Measurements from ENCODE around the gene COQ10A. TPM values are rescaled to one million over a fixed set of nuclear protein-coding genes. Genes with fewer than 3 reads are reported as not detected.

Gene COQ10A
- total RNA-seq, 3 donors from 2014 or later (not counting 1 experiment from before 2014, with no cell fraction given) = 27.2 to 37.9 (median 30.2) TPM

DNA sequence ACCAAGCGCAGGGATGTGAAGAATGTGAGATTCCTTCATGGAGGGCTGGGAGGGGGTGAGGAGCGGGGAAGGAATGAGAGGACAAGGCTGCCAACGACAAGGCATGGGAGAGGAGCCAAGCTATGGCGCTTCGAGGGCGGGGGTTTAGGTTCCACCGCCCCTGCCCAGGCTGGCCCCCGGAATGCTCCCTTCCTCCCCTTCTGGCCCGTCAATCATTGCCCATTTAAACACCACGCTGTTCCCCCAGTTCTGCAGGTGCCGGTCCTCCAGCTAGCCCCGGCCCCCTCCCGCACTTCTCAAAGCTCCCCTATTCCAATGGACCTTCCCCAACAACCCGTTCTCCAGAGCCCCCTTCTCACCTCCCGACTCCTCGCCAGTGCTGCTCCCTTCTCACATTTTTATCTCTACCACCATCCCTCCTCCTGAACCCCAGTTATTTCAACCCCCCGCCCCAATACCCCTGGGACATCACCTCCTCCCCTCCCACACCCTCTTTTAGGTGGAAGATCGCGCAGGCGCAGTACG is 45.4 kb upstream of the COQ10A start:
- no peaks in the 10 kb centered on the region for H3K36me3 Mint-ChIP-seq
- intact Hi-C loops (cut with micrococcal nuclease) = loop anchor here (5.0 to 10.0 kb wide), 3 partner anchors 36 to 249 kb away; partner anchors contain the start of genes ANKRD52, RAB5B and RPS26
- H3K4me3 Mint-ChIP-seq = peak overlapping the region; percentile 98
- TF ChIP-seq, protein P1, sequence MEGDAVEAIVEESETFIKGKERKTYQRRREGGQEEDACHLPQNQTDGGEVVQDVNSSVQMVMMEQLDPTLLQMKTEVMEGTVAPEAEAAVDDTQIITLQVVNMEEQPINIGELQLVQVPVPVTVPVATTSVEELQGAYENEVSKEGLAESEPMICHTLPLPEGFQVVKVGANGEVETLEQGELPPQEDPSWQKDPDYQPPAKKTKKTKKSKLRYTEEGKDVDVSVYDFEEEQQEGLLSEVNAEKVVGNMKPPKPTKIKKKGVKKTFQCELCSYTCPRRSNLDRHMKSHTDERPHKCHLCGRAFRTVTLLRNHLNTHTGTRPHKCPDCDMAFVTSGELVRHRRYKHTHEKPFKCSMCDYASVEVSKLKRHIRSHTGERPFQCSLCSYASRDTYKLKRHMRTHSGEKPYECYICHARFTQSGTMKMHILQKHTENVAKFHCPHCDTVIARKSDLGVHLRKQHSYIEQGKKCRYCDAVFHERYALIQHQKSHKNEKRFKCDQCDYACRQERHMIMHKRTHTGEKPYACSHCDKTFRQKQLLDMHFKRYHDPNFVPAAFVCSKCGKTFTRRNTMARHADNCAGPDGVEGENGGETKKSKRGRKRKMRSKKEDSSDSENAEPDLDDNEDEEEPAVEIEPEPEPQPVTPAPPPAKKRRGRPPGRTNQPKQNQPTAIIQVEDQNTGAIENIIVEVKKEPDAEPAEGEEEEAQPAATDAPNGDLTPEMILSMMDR (IDR thresholded peaks at IDR 0.05) = no peak
- H3K27me3 Mint-ChIP-seq (ENCODE audit: low read depth in 2 of 2) = no peaks in the 10 kb centered on the region
- Histone ChIP-seq H3K9me3 (ENCODE audit: control insufficient read depth, insufficient read depth, low read length) (no peaks in the 10 kb centered on the region), H3K4me3 (ENCODE audit: low read length) (peak overlapping the region; percentile 100), H3K36me3 (ENCODE audit: control insufficient read depth, insufficient read depth, low read length) (peaks cover 2% of the 10 kb centered on the region), H3K27me3 (ENCODE audit: control insufficient read depth, insufficient read depth, low read length) (no peaks in the 10 kb centered on the region), H3K4me1 (ENCODE audit: control insufficient read depth, insufficient read depth, low read length) (peaks cover 47% of the 10 kb centered on the region), H3K27ac (ENCODE audit: low read length) (peak overlapping the region; percentile 98)
- H3K4me1 Mint-ChIP-seq = peaks cover 48 to 52% of the 10 kb centered on the region in 2 donors
- H3K27ac Mint-ChIP-seq = peak overlapping the region; percentile 100
- no peak for DNase-seq
- H3K9me3 Mint-ChIP-seq = no peaks in the 10 kb centered on the region
- ATAC-seq = peak; percentile 19 to 42 (median 38)
- under 1% methylated on average over 21 of the region's 21 CpGs for WGBS (ENCODE audit: insufficient coverage)

DNA sequence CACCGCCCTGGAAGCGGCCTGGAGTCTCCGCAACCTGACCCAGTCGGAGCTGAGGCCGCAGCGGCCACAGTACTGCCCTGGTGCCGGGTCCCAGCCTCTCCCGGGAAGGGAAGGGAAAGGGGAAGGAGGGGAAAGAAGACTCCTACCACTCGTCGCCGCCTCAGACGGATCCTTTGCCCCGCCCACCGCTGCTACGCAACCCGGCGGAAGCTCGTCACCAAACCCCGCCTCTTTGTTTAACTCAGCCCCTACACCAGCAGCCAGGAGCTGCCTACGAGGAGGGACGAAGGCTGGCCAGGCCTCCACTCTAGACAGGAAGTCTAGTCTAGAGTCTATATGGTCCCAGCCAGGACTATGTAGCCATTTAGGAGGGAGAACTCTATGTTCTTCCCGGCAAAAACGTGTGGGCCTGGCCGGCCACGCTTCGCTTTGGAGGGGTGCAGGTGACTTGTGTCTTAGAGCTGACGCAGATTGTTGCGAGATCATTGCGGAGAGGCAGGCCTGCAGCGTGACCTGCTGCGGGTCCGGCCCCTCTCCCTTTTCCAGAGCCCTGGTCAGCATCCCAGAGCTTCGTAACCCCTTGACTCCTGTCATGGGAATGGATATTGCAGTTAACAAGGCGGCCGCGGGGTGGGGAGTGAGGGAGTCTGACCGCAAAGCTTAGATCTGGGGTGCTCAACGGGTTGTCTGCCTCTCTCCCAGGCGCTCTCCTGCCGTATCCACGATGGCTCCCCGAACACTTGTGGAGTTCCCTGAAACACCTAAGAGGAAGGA is 44.8 kb upstream of the COQ10A start, which contains the start of gene RNF41:
RNF41 (minus strand) TSS at position 166 of the 774 bp plus-strand sequence. CDS start 7,875 bp downstream, outside the sequence.
- WGBS (ENCODE audit: insufficient coverage) = under 1% methylated on average over 42 of the region's 42 CpGs
- H3K4me3 Mint-ChIP-seq = peak within 1 kb of the TSS; percentile 98
- Histone ChIP-seq H3K4me3 (ENCODE audit: low read length) (peak within 1 kb of the TSS; percentile 100), H3K27me3 (ENCODE audit: control insufficient read depth, insufficient read depth, low read length) (no peaks in the 10 kb centered on the region), H3K27ac (ENCODE audit: low read length) (peak within 1 kb of the TSS; percentile 98), H3K9me3 (ENCODE audit: control insufficient read depth, insufficient read depth, low read length) (no peaks in the 10 kb centered on the region), H3K36me3 (ENCODE audit: control insufficient read depth, insufficient read depth, low read length) (no peaks in the 10 kb centered on the region), H3K4me1 (ENCODE audit: control insufficient read depth, insufficient read depth, low read length) (peaks cover 47% of the 10 kb centered on the region)
- peak; percentile 86 to 96 (median 87) for ATAC-seq
- TF ChIP-seq, protein P1 (IDR thresholded peaks at IDR 0.05) = no peak
- peak within 1 kb of the TSS; percentile 100 for H3K27ac Mint-ChIP-seq
- H3K9me3 Mint-ChIP-seq = no peaks in the 10 kb centered on the region
- peak; percentile 93 to 97 for DNase-seq
- no peaks in the 10 kb centered on the region for H3K27me3 Mint-ChIP-seq (ENCODE audit: low read depth in 2 of 2)
- no peaks in the 10 kb centered on the region for H3K36me3 Mint-ChIP-seq
- H3K4me1 Mint-ChIP-seq = peaks cover 48 to 53% of the 10 kb centered on the region in 2 donors
- intact Hi-C loops (cut with micrococcal nuclease) = loop anchor here (1.0 to 10.0 kb wide), 5 partner anchors 29 to 250 kb away; partner anchors contain the start of genes ANKRD52, RAB5B, RPS26 and ZC3H10

DNA sequence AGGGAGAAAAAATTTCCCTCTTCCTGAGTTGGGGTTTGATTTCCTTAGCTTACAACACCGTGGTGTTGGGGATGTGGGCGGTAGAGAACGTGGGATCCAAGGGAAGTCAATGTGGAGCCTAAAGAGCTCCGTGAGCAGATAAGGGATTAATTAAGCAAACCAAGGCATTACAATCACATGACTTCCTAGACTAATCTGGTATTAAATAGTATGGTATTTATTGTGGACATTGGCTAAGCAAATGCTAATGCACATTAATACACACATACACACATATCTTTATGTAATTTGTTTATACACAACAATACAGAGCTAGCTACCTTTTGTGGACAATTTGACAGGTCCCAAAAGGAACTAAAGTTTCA is 44.2 kb upstream of the COQ10A start:
- peak overlapping the region; percentile 100 for H3K4me3 ChIP-seq (ENCODE audit: low read length)
- DNase-seq = no peak
- no peaks in the 10 kb centered on the region for H3K9me3 ChIP-seq (ENCODE audit: control insufficient read depth, insufficient read depth, low read length)
- intact Hi-C loops (cut with micrococcal nuclease) = loop anchor here (1.0 to 10.0 kb wide), 5 partner anchors 29 to 250 kb away; partner anchors contain the start of genes ANKRD52, RAB5B, RPS26 and ZC3H10
- no peaks in the 10 kb centered on the region for H3K9me3 Mint-ChIP-seq
- H3K4me1 Mint-ChIP-seq = peaks cover 48 to 53% of the 10 kb centered on the region in 2 donors
- no peaks in the 10 kb centered on the region for H3K27me3 ChIP-seq (ENCODE audit: control insufficient read depth, insufficient read depth, low read length)
- peak overlapping the region; percentile 98 for H3K4me3 Mint-ChIP-seq
- 12% methylated on average over 3 of the region's 4 CpGs for WGBS (ENCODE audit: insufficient coverage)
- peaks cover 2% of the 10 kb centered on the region for H3K36me3 ChIP-seq (ENCODE audit: control insufficient read depth, insufficient read depth, low read length)
- ATAC-seq = no peak
- H3K27ac ChIP-seq (ENCODE audit: low read length) = peak overlapping the region; percentile 98
- H3K4me1 ChIP-seq (ENCODE audit: control insufficient read depth, insufficient read depth, low read length) = peaks cover 47% of the 10 kb centered on the region
- no peaks in the 10 kb centered on the region for H3K27me3 Mint-ChIP-seq (ENCODE audit: low read depth in 2 of 2)
- H3K27ac Mint-ChIP-seq = peak overlapping the region; percentile 100
- H3K36me3 Mint-ChIP-seq = no peaks in the 10 kb centered on the region
- TF ChIP-seq, protein P1 (IDR thresholded peaks at IDR 0.05) = no peak
